GM12872 (cell line): ENCODE data around the gene EED.

ENCODE experiments used
- TF ChIP-seq, protein P1 (sequence below): IDR thresholded peaks from 3 replicates; pipeline ENCODE4 v1.5.1; 2011; ENCODE audit warnings: low read depth, mild to moderate bottlenecking, low read length, moderate library complexity; ENCODE audit not compliant: insufficient read depth

Gene EED

DNA sequence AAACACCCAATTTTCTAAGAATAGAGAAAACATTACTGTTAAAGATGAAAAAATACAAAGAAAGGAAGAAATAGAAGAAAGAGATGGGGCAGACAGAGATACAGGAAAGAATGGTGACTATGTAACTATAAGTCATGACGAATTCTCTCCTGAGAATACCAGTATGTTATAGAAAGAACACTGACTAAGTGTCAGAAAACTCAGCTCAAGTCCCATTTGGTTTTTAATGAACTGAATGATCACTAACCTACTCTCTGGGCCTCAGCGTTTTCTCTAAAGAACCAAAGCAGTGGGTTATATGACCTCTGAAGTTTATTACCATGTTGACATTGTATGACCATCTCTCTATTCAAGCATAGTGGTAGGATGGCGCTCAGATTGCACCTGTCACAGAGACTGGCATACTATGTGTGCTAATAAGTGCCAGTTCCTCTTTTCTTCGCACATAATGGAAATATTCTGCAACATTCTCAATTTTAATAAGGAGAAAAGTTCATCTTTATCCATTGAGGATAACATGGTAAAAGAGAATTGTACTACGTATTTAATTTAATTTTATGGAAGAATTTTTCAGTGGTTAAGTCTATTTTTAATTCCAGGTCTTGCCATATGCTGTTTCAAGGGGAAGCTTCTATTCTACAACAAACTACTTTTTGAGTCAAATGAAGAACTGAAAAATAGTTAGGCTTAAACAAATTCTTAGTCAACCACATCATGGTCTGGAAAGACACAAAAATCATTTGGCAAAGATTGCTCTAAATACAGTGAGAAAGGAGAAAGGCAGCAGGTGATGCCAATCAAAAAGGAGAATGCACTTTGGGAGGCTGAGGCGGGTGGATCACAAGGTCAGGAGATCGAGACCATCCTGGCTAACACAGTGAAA, 25.0 kb upstream of the EED start:
- TF ChIP-seq, protein P1, sequence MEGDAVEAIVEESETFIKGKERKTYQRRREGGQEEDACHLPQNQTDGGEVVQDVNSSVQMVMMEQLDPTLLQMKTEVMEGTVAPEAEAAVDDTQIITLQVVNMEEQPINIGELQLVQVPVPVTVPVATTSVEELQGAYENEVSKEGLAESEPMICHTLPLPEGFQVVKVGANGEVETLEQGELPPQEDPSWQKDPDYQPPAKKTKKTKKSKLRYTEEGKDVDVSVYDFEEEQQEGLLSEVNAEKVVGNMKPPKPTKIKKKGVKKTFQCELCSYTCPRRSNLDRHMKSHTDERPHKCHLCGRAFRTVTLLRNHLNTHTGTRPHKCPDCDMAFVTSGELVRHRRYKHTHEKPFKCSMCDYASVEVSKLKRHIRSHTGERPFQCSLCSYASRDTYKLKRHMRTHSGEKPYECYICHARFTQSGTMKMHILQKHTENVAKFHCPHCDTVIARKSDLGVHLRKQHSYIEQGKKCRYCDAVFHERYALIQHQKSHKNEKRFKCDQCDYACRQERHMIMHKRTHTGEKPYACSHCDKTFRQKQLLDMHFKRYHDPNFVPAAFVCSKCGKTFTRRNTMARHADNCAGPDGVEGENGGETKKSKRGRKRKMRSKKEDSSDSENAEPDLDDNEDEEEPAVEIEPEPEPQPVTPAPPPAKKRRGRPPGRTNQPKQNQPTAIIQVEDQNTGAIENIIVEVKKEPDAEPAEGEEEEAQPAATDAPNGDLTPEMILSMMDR: no peak

GRCh38 chr11:86220653-86221052, 23.9 kb upstream of the EED start:
- TF ChIP-seq, protein P1: no peak

DNA sequence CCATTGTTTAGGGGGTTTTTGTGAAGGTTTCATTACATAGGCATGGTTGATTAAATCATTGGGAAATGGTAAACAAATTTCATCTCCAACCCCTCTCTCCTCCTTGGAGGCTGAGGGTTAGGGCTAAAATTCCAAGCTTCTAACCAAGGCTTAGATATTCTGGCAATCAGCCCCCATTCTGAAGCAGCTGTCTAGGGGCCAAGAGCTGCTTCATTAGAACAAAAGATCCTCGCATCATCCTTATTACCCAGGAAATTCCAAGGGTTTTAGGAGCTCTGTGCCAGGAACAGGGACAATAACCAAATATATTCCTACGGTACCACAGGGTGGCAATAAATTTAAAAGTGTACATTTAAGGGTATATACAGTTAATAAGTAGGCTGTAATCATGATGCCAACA, 22.5 kb upstream of the EED start:
- TF ChIP-seq, protein P1: no peak

DNA sequence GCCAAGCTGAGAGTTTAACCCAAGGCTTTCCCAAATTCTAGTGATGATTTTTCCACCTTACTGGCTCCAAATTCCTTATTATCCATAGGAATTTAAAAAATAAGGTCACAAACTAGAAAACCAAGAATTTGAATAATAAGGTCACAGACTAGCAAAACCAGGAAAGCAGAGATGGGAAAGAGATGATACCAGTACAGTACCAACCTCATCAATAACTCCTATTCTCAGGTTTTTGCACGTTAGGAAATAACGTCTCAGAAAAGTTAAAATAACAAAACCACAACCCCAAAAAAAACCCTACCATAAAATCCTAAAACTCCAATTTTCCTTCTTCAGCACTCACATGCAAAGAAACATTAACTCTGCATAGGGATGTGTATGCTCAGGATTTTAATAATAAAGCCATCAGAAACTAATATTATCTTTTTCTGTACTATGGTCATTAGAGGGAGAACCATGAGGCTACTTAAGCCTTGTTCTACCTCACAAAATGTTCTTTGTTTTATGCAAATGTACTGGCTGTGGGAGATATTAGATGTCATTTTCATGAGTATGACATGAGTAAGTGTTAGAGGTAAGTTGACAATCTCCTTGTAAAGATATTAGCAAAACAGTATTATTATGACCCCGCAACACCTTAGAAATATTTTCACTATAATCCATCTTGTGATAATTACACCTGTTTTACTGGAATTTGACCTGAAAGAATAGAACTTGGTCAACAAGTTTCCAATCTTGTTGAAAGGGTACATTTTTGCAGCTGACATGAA, 16.1 kb upstream of the EED start:
- TF ChIP-seq, protein P1: no peak

GRCh38 chr11:86230179-86230804, 14.3 kb upstream of the EED start:
- TF ChIP-seq, protein P1: no peak

- TF ChIP-seq, protein P1: no peak
Observed at GRCh38 chr11:86230921-86231434, 13.6 kb upstream of the EED start.

- TF ChIP-seq, protein P1: no peak
Observed at GRCh38 chr11:86232556-86232955, 12.0 kb upstream of the EED start.
